ENCODE results near the gene ZNF277.

Gene ZNF277

DNA sequence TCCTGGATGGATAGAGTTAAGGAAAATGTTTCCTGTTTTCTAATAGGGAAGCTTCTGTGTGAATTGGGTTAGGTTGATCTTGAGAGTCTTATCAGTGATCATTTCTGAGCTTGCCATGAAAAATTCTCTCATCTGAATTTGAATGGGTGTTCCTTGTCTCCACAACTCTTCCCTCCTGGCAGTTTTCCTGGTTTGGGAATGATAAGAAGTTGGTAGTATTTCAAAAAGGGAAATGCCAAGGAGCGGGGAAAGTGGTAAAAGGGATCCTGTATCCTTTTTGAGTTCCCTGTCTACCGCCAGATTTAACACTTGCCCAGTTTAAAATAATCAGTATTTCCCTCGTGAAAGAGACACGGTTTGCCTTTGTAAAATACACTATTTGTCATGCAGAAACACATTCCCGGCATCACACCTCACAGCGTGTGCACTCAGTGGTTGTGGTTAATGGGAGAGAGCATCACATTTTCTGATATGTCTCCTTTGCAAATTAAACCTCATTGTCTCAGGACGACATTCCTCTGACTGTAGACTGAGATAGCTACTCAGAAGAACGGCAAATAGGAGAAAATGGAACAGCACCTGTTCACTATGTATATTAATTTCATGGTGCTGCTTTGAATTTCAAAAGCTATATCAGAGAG is 130.6 kb downstream of the ZNF277 start:
- ATAC-seq: no peak
- TF ChIP-seq, protein P1, sequence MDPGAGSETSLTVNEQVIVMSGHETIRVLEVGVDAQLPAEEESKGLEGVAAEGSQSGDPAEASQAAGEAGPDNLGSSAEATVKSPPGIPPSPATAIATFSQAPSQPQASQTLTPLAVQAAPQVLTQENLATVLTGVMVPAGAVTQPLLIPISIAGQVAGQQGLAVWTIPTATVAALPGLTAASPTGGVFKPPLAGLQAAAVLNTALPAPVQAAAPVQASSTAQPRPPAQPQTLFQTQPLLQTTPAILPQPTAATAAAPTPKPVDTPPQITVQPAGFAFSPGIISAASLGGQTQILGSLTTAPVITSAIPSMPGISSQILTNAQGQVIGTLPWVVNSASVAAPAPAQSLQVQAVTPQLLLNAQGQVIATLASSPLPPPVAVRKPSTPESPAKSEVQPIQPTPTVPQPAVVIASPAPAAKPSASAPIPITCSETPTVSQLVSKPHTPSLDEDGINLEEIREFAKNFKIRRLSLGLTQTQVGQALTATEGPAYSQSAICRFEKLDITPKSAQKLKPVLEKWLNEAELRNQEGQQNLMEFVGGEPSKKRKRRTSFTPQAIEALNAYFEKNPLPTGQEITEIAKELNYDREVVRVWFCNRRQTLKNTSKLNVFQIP (CRISPR knock-in tag; IDR thresholded peaks at IDR 0.05; ENCODE audit: borderline replicate concordance, low read depth): no peak
- TF ChIP-seq GLIS3 (CRISPR knock-in tag; IDR thresholded peaks at IDR 0.05) (no peak), ESRRG (CRISPR knock-in tag; IDR thresholded peaks at IDR 0.05) (no peak), TOX (CRISPR knock-in tag; IDR thresholded peaks at IDR 0.05; ENCODE audit: borderline replicate concordance) (no peak), ZNF70 (CRISPR knock-in tag; IDR thresholded peaks at IDR 0.05) (no peak), ZFP30 (CRISPR knock-in tag; IDR thresholded peaks at IDR 0.05) (no peak), ZNF8 (CRISPR knock-in tag; IDR thresholded peaks at IDR 0.05) (no peak), ZFP3 (CRISPR knock-in tag; IDR thresholded peaks at IDR 0.05) (no peak), ISL1 (CRISPR knock-in tag; IDR thresholded peaks at IDR 0.05) (no peak), CSDC2 (CRISPR knock-in tag; IDR thresholded peaks at IDR 0.05) (no peak), ZNF565 (CRISPR knock-in tag; conservative IDR thresholded peaks at IDR 0.05; ENCODE audit: low read depth) (no peak), PPARA (CRISPR knock-in tag; IDR thresholded peaks at IDR 0.05; ENCODE audit: borderline replicate concordance) (no peak), TCF4 (CRISPR knock-in tag; IDR thresholded peaks at IDR 0.05; ENCODE audit: borderline replicate concordance) (no peak), ZC3H10 (CRISPR knock-in tag; IDR thresholded peaks at IDR 0.05) (no peak)
- TF ChIP-seq, protein P2, sequence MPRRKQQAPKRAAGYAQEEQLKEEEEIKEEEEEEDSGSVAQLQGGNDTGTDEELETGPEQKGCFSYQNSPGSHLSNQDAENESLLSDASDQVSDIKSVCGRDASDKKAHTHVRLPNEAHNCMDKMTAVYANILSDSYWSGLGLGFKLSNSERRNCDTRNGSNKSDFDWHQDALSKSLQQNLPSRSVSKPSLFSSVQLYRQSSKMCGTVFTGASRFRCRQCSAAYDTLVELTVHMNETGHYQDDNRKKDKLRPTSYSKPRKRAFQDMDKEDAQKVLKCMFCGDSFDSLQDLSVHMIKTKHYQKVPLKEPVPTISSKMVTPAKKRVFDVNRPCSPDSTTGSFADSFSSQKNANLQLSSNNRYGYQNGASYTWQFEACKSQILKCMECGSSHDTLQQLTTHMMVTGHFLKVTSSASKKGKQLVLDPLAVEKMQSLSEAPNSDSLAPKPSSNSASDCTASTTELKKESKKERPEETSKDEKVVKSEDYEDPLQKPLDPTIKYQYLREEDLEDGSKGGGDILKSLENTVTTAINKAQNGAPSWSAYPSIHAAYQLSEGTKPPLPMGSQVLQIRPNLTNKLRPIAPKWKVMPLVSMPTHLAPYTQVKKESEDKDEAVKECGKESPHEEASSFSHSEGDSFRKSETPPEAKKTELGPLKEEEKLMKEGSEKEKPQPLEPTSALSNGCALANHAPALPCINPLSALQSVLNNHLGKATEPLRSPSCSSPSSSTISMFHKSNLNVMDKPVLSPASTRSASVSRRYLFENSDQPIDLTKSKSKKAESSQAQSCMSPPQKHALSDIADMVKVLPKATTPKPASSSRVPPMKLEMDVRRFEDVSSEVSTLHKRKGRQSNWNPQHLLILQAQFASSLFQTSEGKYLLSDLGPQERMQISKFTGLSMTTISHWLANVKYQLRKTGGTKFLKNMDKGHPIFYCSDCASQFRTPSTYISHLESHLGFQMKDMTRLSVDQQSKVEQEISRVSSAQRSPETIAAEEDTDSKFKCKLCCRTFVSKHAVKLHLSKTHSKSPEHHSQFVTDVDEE (CRISPR knock-in tag; IDR thresholded peaks at IDR 0.05): no peak
- TF ChIP-seq, protein P3, sequence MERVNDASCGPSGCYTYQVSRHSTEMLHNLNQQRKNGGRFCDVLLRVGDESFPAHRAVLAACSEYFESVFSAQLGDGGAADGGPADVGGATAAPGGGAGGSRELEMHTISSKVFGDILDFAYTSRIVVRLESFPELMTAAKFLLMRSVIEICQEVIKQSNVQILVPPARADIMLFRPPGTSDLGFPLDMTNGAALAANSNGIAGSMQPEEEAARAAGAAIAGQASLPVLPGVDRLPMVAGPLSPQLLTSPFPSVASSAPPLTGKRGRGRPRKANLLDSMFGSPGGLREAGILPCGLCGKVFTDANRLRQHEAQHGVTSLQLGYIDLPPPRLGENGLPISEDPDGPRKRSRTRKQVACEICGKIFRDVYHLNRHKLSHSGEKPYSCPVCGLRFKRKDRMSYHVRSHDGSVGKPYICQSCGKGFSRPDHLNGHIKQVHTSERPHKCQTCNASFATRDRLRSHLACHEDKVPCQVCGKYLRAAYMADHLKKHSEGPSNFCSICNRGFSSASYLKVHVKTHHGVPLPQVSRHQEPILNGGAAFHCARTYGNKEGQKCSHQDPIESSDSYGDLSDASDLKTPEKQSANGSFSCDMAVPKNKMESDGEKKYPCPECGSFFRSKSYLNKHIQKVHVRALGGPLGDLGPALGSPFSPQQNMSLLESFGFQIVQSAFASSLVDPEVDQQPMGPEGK (CRISPR knock-in tag; IDR thresholded peaks at IDR 0.05; ENCODE audit: borderline replicate concordance): no peak
- TF ChIP-seq, protein P4, sequence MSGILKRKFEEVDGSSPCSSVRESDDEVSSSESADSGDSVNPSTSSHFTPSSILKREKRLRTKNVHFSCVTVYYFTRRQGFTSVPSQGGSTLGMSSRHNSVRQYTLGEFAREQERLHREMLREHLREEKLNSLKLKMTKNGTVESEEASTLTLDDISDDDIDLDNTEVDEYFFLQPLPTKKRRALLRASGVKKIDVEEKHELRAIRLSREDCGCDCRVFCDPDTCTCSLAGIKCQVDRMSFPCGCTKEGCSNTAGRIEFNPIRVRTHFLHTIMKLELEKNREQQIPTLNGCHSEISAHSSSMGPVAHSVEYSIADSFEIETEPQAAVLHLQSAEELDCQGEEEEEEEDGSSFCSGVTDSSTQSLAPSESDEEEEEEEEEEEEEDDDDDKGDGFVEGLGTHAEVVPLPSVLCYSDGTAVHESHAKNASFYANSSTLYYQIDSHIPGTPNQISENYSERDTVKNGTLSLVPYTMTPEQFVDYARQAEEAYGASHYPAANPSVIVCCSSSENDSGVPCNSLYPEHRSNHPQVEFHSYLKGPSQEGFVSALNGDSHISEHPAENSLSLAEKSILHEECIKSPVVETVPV (CRISPR knock-in tag; IDR thresholded peaks at IDR 0.05): no peak

DNA sequence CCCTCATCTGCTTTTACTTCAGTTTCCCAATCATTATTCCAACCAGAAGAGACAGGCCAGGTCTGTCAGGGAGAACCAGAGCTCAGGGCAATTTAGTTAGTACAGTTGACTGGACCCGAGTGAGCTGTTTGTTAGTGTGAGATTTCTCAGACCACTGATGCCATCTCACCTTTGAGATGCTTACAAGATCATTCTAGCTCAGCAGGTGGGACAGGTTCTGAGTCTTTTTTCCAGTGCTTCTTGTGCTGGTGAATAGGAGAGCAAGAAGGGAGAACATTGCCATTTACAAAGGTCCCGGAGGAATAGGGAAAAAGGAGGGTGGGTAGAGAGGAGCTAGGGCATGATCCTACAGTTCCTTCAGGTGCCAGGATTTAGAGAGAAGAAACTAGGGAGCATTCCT is 131.4 kb downstream of the ZNF277 start:
- no peak for ATAC-seq

DNA sequence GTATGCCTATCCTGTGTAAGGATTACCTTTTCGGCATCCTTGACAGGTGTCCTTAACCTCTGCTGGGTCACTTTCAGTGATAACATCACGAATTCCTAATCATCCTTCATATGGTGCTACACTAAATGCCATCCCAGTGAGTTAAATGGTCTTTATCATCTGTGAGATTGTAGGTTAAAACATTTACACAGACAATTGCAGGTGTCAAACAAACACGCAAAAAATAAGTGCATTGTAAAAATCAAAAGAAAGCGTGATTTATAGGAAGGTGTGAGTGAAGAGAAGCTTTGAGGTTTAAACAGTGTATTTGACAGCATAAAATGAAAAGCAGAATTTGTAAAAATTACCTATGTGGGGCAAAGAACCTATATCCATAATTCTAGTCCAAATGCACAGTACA is 132.3 kb downstream of the ZNF277 start:
- no peak for ATAC-seq
- TF ChIP-seq, protein P5, sequence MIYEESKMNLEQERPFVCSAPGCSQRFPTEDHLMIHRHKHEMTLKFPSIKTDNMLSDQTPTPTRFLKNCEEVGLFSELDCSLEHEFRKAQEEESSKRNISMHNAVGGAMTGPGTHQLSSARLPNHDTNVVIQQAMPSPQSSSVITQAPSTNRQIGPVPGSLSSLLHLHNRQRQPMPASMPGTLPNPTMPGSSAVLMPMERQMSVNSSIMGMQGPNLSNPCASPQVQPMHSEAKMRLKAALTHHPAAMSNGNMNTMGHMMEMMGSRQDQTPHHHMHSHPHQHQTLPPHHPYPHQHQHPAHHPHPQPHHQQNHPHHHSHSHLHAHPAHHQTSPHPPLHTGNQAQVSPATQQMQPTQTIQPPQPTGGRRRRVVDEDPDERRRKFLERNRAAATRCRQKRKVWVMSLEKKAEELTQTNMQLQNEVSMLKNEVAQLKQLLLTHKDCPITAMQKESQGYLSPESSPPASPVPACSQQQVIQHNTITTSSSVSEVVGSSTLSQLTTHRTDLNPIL (CRISPR knock-in tag; IDR thresholded peaks at IDR 0.05; ENCODE audit: low read depth): no peak
- TF ChIP-seq ZFP30 (CRISPR knock-in tag; IDR thresholded peaks at IDR 0.05): no peak

More for the DNA sequence above, 131.4 kb downstream of the ZNF277 start:
- TF ChIP-seq ISL1 (CRISPR knock-in tag; IDR thresholded peaks at IDR 0.05): no peak
- TF ChIP-seq, protein P5 (CRISPR knock-in tag; IDR thresholded peaks at IDR 0.05; ENCODE audit: low read depth): no peak
- TF ChIP-seq ZC3H10 (CRISPR knock-in tag; IDR thresholded peaks at IDR 0.05): no peak
- no peak for TF ChIP-seq BACH2 (CRISPR knock-in tag; IDR thresholded peaks at IDR 0.05; ENCODE audit: borderline replicate concordance)
- no peak for TF ChIP-seq ZFP3 (CRISPR knock-in tag; IDR thresholded peaks at IDR 0.05)
- no peak for TF ChIP-seq RARB (CRISPR knock-in tag; IDR thresholded peaks at IDR 0.05)

All from SK-N-SH treated with all-trans-retinoic acid at 6 μM for 48 hours (cell line).